Left ventricle myocardium inferior (tissue), 1 donor: ENCODE measurements around the gene ALOXE3. TPM values are rescaled to one million over a fixed set of nuclear protein-coding genes. Genes with fewer than 3 reads are reported as not detected.
A peak's percentile ranks its signal among the peaks of the same experiment; 100 is the strongest.

Experiments used
- DNase-seq: peaks from one replicate; pipeline ENCODE4 v3.0.0-alpha.2; 2020
- H3K27ac ChIP-seq: fragments of 200-600 bp; replicated peaks from 2 replicates; pipeline ENCODE4 v1.8.0; 2021
- H3K27me3 ChIP-seq: fragments of 200-600 bp; 2 replicates; pipeline ENCODE4 v1.8.0; 2021; ENCODE audit warnings: low read depth
- H3K36me3 ChIP-seq: fragments of 200-600 bp; 2 replicates; pipeline ENCODE4 v1.8.0; 2021
- H3K4me1 ChIP-seq: fragments of 200-600 bp; 2 replicates; pipeline ENCODE4 v1.8.0; 2021
- H3K4me3 ChIP-seq: fragments of 200-600 bp; 2 replicates; pipeline ENCODE4 v1.8.0; 2021; ENCODE audit warnings: mild to moderate bottlenecking, moderate library complexity
- H3K9me3 ChIP-seq: fragments of 200-600 bp; replicated peaks from 2 replicates; pipeline ENCODE4 v1.8.0; 2021
- intact Hi-C: fragments of 100-400 bp; cut with micrococcal nuclease; formaldehyde crosslinking; loops from one replicate; pipeline ENCODE4 v1.11.0; 2022
- total RNA-seq: library from RNA; stranded (reverse); fragmentation: NEBNext Ultra II Directional; extraction: Animal tissue kit (Norgen Biotek cat#: 25700); gene quantifications from one replicate; pipeline ENCODE4 v1.2.1, GENCODE V29; 2021
- TF ChIP-seq, protein P1 (sequence below): fragments of 200-600 bp; IDR thresholded peaks from 2 replicates; pipeline ENCODE4 v1.8.0; 2021; ENCODE audit warnings: antibody characterized with exemption, mild to moderate bottlenecking, borderline replicate concordance
- donor health status: DM: no; HTN: yes; CAD: no; lungs with severe emphysema.

Gene ALOXE3
- total RNA-seq, 1 donor from 2014 or later, result not detected

- no peak for DNase-seq
- intact Hi-C loops, result loop anchor here (10.0 kb wide), 1 partner anchor 57 kb away; no protein-coding TSS in a partner anchor
- TF ChIP-seq, protein P1, sequence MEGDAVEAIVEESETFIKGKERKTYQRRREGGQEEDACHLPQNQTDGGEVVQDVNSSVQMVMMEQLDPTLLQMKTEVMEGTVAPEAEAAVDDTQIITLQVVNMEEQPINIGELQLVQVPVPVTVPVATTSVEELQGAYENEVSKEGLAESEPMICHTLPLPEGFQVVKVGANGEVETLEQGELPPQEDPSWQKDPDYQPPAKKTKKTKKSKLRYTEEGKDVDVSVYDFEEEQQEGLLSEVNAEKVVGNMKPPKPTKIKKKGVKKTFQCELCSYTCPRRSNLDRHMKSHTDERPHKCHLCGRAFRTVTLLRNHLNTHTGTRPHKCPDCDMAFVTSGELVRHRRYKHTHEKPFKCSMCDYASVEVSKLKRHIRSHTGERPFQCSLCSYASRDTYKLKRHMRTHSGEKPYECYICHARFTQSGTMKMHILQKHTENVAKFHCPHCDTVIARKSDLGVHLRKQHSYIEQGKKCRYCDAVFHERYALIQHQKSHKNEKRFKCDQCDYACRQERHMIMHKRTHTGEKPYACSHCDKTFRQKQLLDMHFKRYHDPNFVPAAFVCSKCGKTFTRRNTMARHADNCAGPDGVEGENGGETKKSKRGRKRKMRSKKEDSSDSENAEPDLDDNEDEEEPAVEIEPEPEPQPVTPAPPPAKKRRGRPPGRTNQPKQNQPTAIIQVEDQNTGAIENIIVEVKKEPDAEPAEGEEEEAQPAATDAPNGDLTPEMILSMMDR, result no peak
- no peaks in the 10 kb centered on the region for H3K9me3 ChIP-seq
- H3K4me1 ChIP-seq, result peaks cover 43% of the 10 kb centered on the region
- peaks cover 35% of the 10 kb centered on the region for H3K27me3 ChIP-seq
- no peaks in the 10 kb centered on the region for H3K36me3 ChIP-seq
- no peak overlapping the region for H3K4me3 ChIP-seq
- no peak overlapping the region for H3K27ac ChIP-seq
Measured at GRCh38 chr17:8128125-8128784, 9.9 kb upstream of the ALOXE3 start.

DNA sequence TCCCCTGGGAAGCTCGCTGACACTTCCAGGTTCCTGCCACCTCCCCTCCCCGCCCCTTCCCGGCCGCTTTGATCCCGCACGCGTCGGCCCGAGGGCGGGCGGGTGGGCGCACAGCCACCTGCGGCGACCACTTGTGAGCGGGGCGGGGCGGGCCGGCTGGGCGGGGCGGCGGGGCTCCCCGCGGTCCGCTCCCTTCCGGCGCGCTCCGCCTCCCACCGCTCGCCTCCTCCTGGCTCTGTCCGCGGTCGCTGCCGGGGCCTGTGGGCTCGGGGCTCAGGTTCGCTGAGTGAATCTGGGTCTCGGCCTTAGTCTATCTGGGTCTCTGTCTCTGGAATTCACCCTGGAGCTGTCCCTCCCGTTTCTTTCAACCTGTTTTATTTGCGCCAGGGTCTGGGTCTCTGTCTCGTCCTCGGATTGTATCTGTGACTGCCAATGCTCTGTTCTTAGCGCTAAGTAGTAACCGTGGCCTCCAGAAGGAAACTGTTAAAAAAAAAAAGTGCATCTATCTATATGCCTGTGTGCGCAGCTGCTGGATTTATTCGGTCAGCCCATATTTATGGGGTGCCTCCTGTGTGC, 8.3 kb upstream of the ALOXE3 start:
- DNase-seq, result no peak
- peak overlapping the region; percentile 84 for H3K27ac ChIP-seq
- H3K27me3 ChIP-seq, result peaks cover 50% of the 10 kb centered on the region
- intact Hi-C loops, result loop anchor here (10.0 kb wide), 1 partner anchor 58 kb away; no protein-coding TSS in a partner anchor
- H3K36me3 ChIP-seq, result no peaks in the 10 kb centered on the region
- no peaks in the 10 kb centered on the region for H3K9me3 ChIP-seq
- peak overlapping the region; percentile 84 for H3K4me3 ChIP-seq
- TF ChIP-seq, protein P1, result no peak
- peaks cover 60% of the 10 kb centered on the region for H3K4me1 ChIP-seq

- TF ChIP-seq, protein P1, result no peak
- peaks cover 66% of the 10 kb centered on the region for H3K4me1 ChIP-seq
- intact Hi-C loops, result loop anchor here (10.0 kb wide), 1 partner anchor 59 kb away; no protein-coding TSS in a partner anchor
- H3K27ac ChIP-seq, result peak overlapping the region; percentile 84
- H3K4me3 ChIP-seq, result peak overlapping the region; percentile 84
- H3K9me3 ChIP-seq, result no peaks in the 10 kb centered on the region
- no peak for DNase-seq
- no peaks in the 10 kb centered on the region for H3K36me3 ChIP-seq
- peaks cover 50% of the 10 kb centered on the region for H3K27me3 ChIP-seq
Measured at GRCh38 chr17:8125947-8126490, 7.7 kb upstream of the ALOXE3 start.

GRCh38 chr17:8125154-8125946, 7.0 kb upstream of the ALOXE3 start:
- H3K4me1 ChIP-seq, result peaks cover 72% of the 10 kb centered on the region
- peak; percentile 74 for DNase-seq
- TF ChIP-seq, protein P1, result no peak
- intact Hi-C loops, result loop anchor here (10.0 kb wide), 1 partner anchor 59 kb away; no protein-coding TSS in a partner anchor
- H3K9me3 ChIP-seq, result no peaks in the 10 kb centered on the region
- no peaks in the 10 kb centered on the region for H3K36me3 ChIP-seq
- H3K27me3 ChIP-seq, result peaks cover 50% of the 10 kb centered on the region
- H3K4me3 ChIP-seq, result peak overlapping the region; percentile 84
- H3K27ac ChIP-seq, result peak overlapping the region; percentile 84

- TF ChIP-seq, protein P1, result no peak
- Histone ChIP-seq H3K27me3 (peaks cover 42% of the 10 kb centered on the region), H3K4me3 (peak overlapping the region; percentile 84), H3K36me3 (no peaks in the 10 kb centered on the region), H3K27ac (no peak overlapping the region), H3K4me1 (peaks cover 75% of the 10 kb centered on the region), H3K9me3 (no peaks in the 10 kb centered on the region)
- DNase-seq, result no peak
- intact Hi-C loops, result loop anchor here (10.0 kb wide), 1 partner anchor 60 kb away; no protein-coding TSS in a partner anchor
Measured at GRCh38 chr17:8124350-8125153, 6.2 kb upstream of the ALOXE3 start.
